Activated CD8-positive, alpha-beta T cell treated with anti-CD3 and anti-CD28 coated beads for 36 hours (primary cell): Measurements from ENCODE around the gene APLP1. TPM values are rescaled to one million over a fixed set of nuclear protein-coding genes. Genes with fewer than 3 reads are reported as not detected.
"Not testable (repeated sequence)": the region's sequence is repeated elsewhere in the genome, so short reads cannot be mapped to it uniquely, and the experiment has no call there.

ENCODE experiments used
- ATAC-seq: fragments of 200-7000 bp; cut with Tn5 transposase; one replicate; pipeline ENCODE4 v1.10.0; 2021; ENCODE audit warnings: mild to moderate bottlenecking, moderate library complexity
- CTCF ChIA-PET: fragments of 350-600 bp; sonication (Branson Sonifier 250); formaldehyde crosslinking; loops from one replicate; lab custom pipeline; 2021; ENCODE audit warnings: antibody characterized with exemption; lab: Charles Lee
- POLR2A ChIA-PET: fragments of 350-600 bp; sonication (Branson Sonifier 250); formaldehyde crosslinking; loops from one replicate; lab custom pipeline; 2021; ENCODE audit warnings: antibody characterized with exemption; lab: Charles Lee
- DNase-seq: peaks from one replicate; pipeline ENCODE4 v3.0.0-alpha.2; 2020
- H3K27ac Mint-ChIP-seq: one replicate; pipeline ENCODE4 v1.8.0; 2021; ENCODE audit warnings: mild to moderate bottlenecking, mixed read lengths
- H3K27me3 Mint-ChIP-seq: one replicate; pipeline ENCODE4 v1.8.0; 2021; ENCODE audit warnings: mixed read lengths
- H3K36me3 Mint-ChIP-seq: one replicate; pipeline ENCODE4 v1.8.0; 2021; ENCODE audit warnings: low read depth, mixed read lengths
- H3K4me1 Mint-ChIP-seq: one replicate; pipeline ENCODE4 v1.8.0; 2021; ENCODE audit warnings: low read depth, mixed read lengths
- H3K4me3 Mint-ChIP-seq: one replicate; pipeline ENCODE4 v1.8.0; 2021; ENCODE audit warnings: mild to moderate bottlenecking, moderate library complexity, mixed read lengths
- H3K9me3 Mint-ChIP-seq: one replicate; pipeline ENCODE4 v1.8.0; 2021; ENCODE audit warnings: mixed read lengths
- CTCF ChIP-seq: fragments of 200-600 bp; IDR thresholded peaks from one replicate; pipeline ENCODE4 v1.8.0; 2022; ENCODE audit warnings: antibody characterized with exemption, mild to moderate bottlenecking
- intact Hi-C: fragments of 100-400 bp; cut with micrococcal nuclease; formaldehyde crosslinking; loops from one replicate; pipeline ENCODE4 v1.10.0; 2022
- total RNA-seq, 2 experiments: library from RNA; stranded (reverse); gene quantifications; one replicate each; pipeline ENCODE4 v1.2.3, GENCODE V29; 2021

Gene APLP1
- total RNA-seq, 2 experiments from 2014 or later, result 2.0 to 2.1 TPM

DNA sequence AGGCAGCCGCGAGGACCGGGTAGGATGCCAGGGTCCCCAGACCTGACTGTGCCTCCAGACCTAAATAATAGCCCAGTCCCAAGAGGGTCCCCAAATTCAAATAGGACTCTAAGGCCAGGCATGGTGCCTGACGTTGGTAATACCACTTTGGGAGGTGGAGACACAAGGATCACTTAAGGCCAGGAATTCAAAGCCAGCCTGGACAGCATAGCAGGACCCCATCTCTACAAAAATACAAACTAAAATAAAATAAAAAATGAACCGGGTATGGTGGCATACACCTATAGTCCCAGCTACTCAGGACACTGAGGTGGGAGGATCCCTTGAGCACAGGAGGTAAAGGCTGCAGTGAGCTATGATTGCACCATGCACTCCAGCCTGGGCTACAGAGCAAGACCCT, 5.4 kb upstream of the APLP1 start:
- POLR2A ChIA-PET, result no interaction called here
- Mint-ChIP-seq H3K9me3 (no peaks in the 10 kb centered on the region), H3K4me3 (no peak overlapping the region), H3K27me3 (peaks cover 52% of the 10 kb centered on the region), H3K4me1 (peaks cover 6% of the 10 kb centered on the region), H3K36me3 (no peaks in the 10 kb centered on the region), H3K27ac (no peak overlapping the region)
- intact Hi-C loops, result no loop called here
- DNase-seq, result no peak
- no peak for ATAC-seq
- CTCF ChIA-PET, result no interaction called here
- TF ChIP-seq CTCF, result no peak

GRCh38 chr19:35868823-35869326, 501 bp downstream of the APLP1 start:
- Mint-ChIP-seq H3K27me3 (peaks cover 39% of the 10 kb centered on the region), H3K36me3 (no peaks in the 10 kb centered on the region), H3K9me3 (no peaks in the 10 kb centered on the region), H3K27ac (no peak overlapping the region), H3K4me3 (no peak overlapping the region), H3K4me1 (peaks cover 13% of the 10 kb centered on the region)
- intact Hi-C loops, result no loop called here
- ChIA-PET CTCF (interaction anchor here (1.0 kb wide), 1 partner anchor 90 kb away, joined by 3 read pairs; no protein-coding TSS in a partner anchor), POLR2A (interaction anchor here (0.7 to 1.6 kb wide), 5 partner anchors 12 to 128 kb away, joined by 3 to 4 read pairs (median 3); partner anchors contain the start of genes KIRREL2, PSENEN and U2AF1L4)
- TF ChIP-seq CTCF, result no peak
- no peak for DNase-seq
- ATAC-seq, result no peak

- no peak for TF ChIP-seq CTCF
- H3K36me3 Mint-ChIP-seq, result no peaks in the 10 kb centered on the region
- H3K4me3 Mint-ChIP-seq, result peak overlapping the region; percentile 67
- peaks cover 13% of the 10 kb centered on the region for H3K4me1 Mint-ChIP-seq
- intact Hi-C loops, result no loop called here
- H3K27me3 Mint-ChIP-seq, result peaks cover 39% of the 10 kb centered on the region
- DNase-seq (peak; percentile 94), ATAC-seq (peak; percentile 89)
- POLR2A ChIA-PET, result interaction anchor here (0.6 to 1.6 kb wide), 7 partner anchors 12 to 536 kb away, joined by 3 to 4 read pairs (median 3); partner anchors contain the start of genes KIRREL2, PSENEN and U2AF1L4
- H3K9me3 Mint-ChIP-seq, result no peaks in the 10 kb centered on the region
- CTCF ChIA-PET, result interaction anchor here (0.7 to 1.3 kb wide), 4 partner anchors 10 to 175 kb away, joined by 3 to 6 read pairs (median 4); no protein-coding TSS in a partner anchor
- no peak overlapping the region for H3K27ac Mint-ChIP-seq
Observed at GRCh38 chr19:35869327-35870123, 1.2 kb downstream of the APLP1 start.

DNA sequence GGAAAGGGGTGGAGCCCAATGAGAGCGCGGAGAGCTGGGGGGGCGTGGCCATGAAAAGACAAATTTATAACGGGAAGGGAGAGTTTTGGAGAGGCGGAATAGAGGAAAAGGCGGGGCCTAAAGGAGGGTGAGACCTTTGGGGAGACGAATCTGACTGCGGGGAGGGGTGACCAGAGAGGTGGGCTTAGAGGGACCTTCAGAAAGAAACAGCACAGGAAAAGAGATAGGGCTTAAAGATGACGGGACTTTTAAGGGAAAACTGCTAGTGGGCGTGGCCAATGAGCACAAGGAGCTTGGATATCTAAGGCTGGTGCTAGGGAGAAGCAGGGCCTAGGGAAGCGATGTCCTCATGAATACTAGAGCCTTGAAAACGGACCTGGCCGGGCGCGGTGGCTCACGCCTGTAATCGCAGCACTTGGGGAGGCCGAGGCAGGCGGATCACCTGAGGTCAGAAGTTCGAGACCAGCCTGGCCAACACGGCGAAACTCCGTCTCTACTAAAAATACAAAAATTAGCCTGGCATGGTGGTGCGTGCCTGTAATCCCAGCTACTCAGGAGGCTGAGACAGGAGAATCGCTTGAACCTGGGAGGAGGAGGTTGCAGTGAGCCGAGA, 1.9 kb downstream of the APLP1 start:
- H3K9me3 Mint-ChIP-seq, H3K36me3 Mint-ChIP-seq, intact Hi-C loops, ATAC-seq, H3K27ac Mint-ChIP-seq, DNase-seq: not testable (repeated sequence)
- peaks cover 13% of the 10 kb centered on the region for H3K4me1 Mint-ChIP-seq
- peaks cover 39% of the 10 kb centered on the region for H3K27me3 Mint-ChIP-seq
- ChIA-PET CTCF (interaction anchor here (0.7 to 1.3 kb wide), 3 partner anchors 9 to 176 kb away, joined by 3 to 6 read pairs (median 4); no protein-coding TSS in a partner anchor), POLR2A (interaction anchor here (0.6 to 1.6 kb wide), 5 partner anchors 13 to 537 kb away, joined by 3 to 4 read pairs (median 4); partner anchors contain the start of genes PSENEN and U2AF1L4)
- peak overlapping the region; percentile 67 for H3K4me3 Mint-ChIP-seq

GRCh38 chr19:35870798-35871197, 2.4 kb downstream of the APLP1 start:
- no peak overlapping the region for H3K27ac Mint-ChIP-seq
- no peak for TF ChIP-seq CTCF
- intact Hi-C loops, result no loop called here
- H3K4me3 Mint-ChIP-seq, result no peak overlapping the region
- no peak for DNase-seq
- peaks cover 37% of the 10 kb centered on the region for H3K27me3 Mint-ChIP-seq
- ATAC-seq, result no peak
- ChIA-PET POLR2A (interaction anchor here (0.9 to 1.2 kb wide), 2 partner anchors 13 to 94 kb away, joined by 3 to 4 read pairs; no protein-coding TSS in a partner anchor), CTCF (no interaction called here)
- no peaks in the 10 kb centered on the region for H3K36me3 Mint-ChIP-seq
- H3K4me1 Mint-ChIP-seq, result peaks cover 13% of the 10 kb centered on the region
- H3K9me3 Mint-ChIP-seq, result no peaks in the 10 kb centered on the region
